NB4 (cell line): Measurements from ENCODE around the gene NCF4.

Source experiments
- DNase-seq: peaks from one replicate; pipeline ENCODE4 v3.0.0; 2010; ENCODE audit warnings: low read depth
- H3K4me3 ChIP-seq: one replicate; pipeline ENCODE4 v1.5.1; 2011; ENCODE audit warnings: mild to moderate bottlenecking, low read depth, low read length, moderate library complexity
- CTCF ChIP-seq: IDR thresholded peaks from one replicate; pipeline ENCODE4 v1.5.1; 2012; ENCODE audit warnings: low read depth, low read length
- MYC ChIP-seq: IDR thresholded peaks from 2 replicates; pipeline ENCODE4 v1.6.1; 2011; ENCODE audit warnings: low read depth, low read length
- POLR2A ChIP-seq: IDR thresholded peaks from 2 replicates; pipeline ENCODE4 v1.6.1; 2011; ENCODE audit warnings: mild to moderate bottlenecking; ENCODE audit not compliant: insufficient read length; ENCODE audit errors: extremely low read depth
- TF ChIP-seq, protein P1 (sequence below): IDR thresholded peaks from 2 replicates; pipeline ENCODE4 v1.6.1; 2011; ENCODE audit warnings: low read depth, low read length

NCF4 gene

GRCh38 chr22:36879775-36880174 is 19.0 kb downstream of the NCF4 start:
- no peak overlapping the region for H3K4me3 ChIP-seq
- TF ChIP-seq POLR2A (no peak), CTCF (no peak), MYC (no peak)
- TF ChIP-seq, protein P1, sequence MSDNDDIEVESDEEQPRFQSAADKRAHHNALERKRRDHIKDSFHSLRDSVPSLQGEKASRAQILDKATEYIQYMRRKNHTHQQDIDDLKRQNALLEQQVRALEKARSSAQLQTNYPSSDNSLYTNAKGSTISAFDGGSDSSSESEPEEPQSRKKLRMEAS: no peak
- no peak for DNase-seq

DNA sequence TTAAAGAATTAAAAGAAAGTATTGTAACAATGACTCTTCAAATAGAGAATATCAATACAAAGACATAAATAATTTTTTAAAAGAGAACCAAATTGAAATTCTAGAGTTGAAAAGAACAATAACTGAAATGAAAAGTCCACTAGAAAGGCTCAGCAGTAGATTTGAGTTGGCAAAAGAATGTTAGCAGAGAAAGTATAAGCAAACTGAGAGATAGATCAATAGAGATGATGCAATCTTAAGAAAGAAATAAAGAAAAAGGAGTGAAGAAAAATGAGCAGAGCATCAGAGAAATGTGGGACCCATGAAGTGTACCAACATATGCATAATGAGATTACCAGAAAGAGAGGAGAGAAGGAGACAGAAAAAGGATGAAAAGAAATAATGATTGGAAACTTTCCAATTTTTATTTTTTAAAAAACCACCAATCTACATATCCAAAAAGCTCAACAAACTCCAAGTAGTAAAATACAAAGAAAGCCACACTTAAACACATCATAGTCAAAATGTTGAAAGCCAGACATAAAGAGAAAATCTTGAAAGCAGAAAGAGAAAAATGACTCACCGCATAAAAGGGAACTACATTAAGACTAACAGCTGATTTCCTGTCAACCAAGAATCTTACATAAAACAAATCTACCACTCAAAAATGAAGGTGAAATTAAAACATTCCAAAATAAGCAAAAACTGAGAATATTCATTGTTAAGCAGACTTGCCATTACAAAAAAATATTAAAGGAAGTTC is 20.9 kb downstream of the NCF4 start:
- DNase-seq: peak; percentile 30
- TF ChIP-seq, protein P1: no peak
- TF ChIP-seq CTCF: no peak
- no peak for TF ChIP-seq POLR2A
- TF ChIP-seq MYC: no peak
- no peak overlapping the region for H3K4me3 ChIP-seq

- TF ChIP-seq POLR2A: no peak
- TF ChIP-seq CTCF: no peak
- TF ChIP-seq, protein P1: no peak
- no peak for TF ChIP-seq MYC
- no peak for DNase-seq
- H3K4me3 ChIP-seq: no peak overlapping the region
These were observed 23.7 kb downstream of the NCF4 start for GRCh38 chr22:36884349-36885158.

DNA sequence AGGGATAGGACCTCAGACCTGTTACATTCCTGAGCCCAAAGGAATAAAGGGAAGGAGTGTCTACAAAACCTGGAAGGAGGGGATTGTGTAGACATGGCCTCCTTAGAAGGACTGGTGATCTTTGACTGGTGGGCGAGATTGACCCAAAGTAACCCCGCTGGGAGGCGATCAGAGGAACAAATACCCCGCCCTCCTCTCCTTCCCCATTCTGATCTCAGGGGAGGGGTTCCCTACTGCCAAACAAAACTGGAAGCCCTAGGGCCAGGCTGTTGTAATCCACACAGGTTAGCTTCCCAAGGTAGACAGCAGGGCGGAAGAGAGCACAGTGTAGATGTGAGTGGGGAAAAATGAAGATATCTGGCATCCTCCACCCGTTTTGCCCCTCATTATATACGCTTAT is 24.7 kb downstream of the NCF4 start:
- H3K4me3 ChIP-seq: no peak overlapping the region
- TF ChIP-seq MYC: no peak
- TF ChIP-seq CTCF: no peak
- no peak for TF ChIP-seq POLR2A
- TF ChIP-seq, protein P1: no peak
- DNase-seq: no peak

DNA sequence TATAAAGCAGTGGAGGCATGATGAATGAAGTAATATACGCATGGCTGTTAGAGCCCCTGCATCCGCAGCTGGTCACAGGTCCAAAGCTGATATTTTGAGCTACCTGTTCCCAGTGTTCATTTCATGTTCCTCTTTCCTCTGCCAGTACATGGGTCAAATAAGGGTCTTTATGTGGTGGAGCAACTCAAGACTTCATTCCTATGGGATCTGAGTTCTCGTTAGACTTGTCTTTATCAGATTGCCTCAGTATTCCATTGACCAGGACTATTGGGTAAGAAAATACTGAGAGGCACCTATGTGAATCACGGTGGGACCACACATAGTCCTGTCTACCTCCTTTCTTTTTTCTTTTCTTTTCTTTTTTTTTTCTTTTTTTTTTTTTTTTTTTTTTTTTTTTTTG is 25.2 kb downstream of the NCF4 start:
- no peak for DNase-seq
- TF ChIP-seq, protein P1: no peak
- no peak for TF ChIP-seq CTCF
- TF ChIP-seq MYC: no peak
- no peak for TF ChIP-seq POLR2A
- no peak overlapping the region for H3K4me3 ChIP-seq
